Sigmoid colon (tissue), 7 donors: ENCODE data around the gene NPB. TPM values are rescaled to one million over a fixed set of nuclear protein-coding genes. Genes with fewer than 3 reads are reported as not detected.

ENCODE experiments used
- DNase-seq: peaks from one replicate; pipeline ENCODE4 v3.0.0-alpha.2; 2019
- H3K27ac ChIP-seq, 4 donors: fragments of 200-600 bp; sonication (generic); one replicate each; pipeline ENCODE4 v1.5.1; 2016 to 2019; ENCODE audit warnings: mild to moderate bottlenecking in 1 of 4
- H3K27me3 ChIP-seq, 3 donors: fragments of 200-600 bp; sonication (generic); one replicate each; pipeline ENCODE4 v1.5.1; 2019; ENCODE audit warnings: mild to moderate bottlenecking in 1 of 3
- H3K36me3 ChIP-seq, 4 donors: fragments of 200-600 bp; sonication (generic); one replicate each; pipeline ENCODE4 v1.5.1; 2016 to 2019
- H3K4me1 ChIP-seq, 4 donors: fragments of 200-600 bp; sonication (generic); one replicate each; pipeline ENCODE4 v1.5.1; 2017 to 2019
- H3K4me3 ChIP-seq, 4 donors: fragments of 200-600 bp; sonication (generic); one replicate each; pipeline ENCODE4 v1.5.1; 2017 to 2019; ENCODE audit warnings: mild to moderate bottlenecking in 2 of 4, moderate library complexity in 1 of 4
- H3K9me3 ChIP-seq, 4 donors: fragments of 200-600 bp in 3 of 4; sonication (generic) in 3 of 4; one replicate each; pipeline versions ENCODE4 v1.5.1 to v1.6.1; 2013 to 2019
- CTCF ChIP-seq, 4 experiments: fragments of 450-650 bp in 3 of 4; fragments of 200-600 bp in 1 of 4; IDR thresholded peaks; one replicate each; pipeline ENCODE4 v1.5.1; 2016 to 2019; ENCODE audit warnings: antibody characterized with exemption in 4 of 4, mild to moderate bottlenecking in 3 of 4, moderate library complexity in 2 of 4
- EP300 ChIP-seq, 4 donors: sonication (generic); formaldehyde crosslinking; IDR thresholded peaks; one replicate each; pipeline ENCODE4 v1.6.1; 2017; ENCODE audit warnings: antibody characterized with exemption in 4 of 4
- POLR2A ChIP-seq, 2 donors: fragments of 450-650 bp; IDR thresholded peaks; one replicate each; pipeline ENCODE4 v1.6.1; 2016; ENCODE audit warnings: antibody characterized with exemption in 2 of 2, mild to moderate bottlenecking in 2 of 2, moderate library complexity in 2 of 2
- POLR2AphosphoS5 ChIP-seq, 4 donors: sonication (generic); formaldehyde crosslinking; IDR thresholded peaks; one replicate each; pipeline ENCODE4 v1.6.1; 2017; ENCODE audit warnings: antibody characterized with exemption in 4 of 4
- WGBS, 2 donors: extraction: QIAGEN DNeasy Blood & Tissue Kit; methylation state at CpG; one replicate each; pipeline ENCODE4 v1.1.7; 2013; 5-methylcytosine and 5-hydroxymethylcytosine counted together
- intact Hi-C: fragments of 100-400 bp; cut with DNase I; formaldehyde crosslinking; loops from one replicate; pipeline ENCODE4 v1.15.1; 2023
- polyA plus RNA-seq, 3 donors: library from polyadenylated mRNA; stranded (reverse); fragments of 200-250 nt; gene quantifications; one replicate each; pipeline ENCODE4 v1.2.3, GENCODE V29; 2013
- total RNA-seq, 4 donors: library from RNA; depleted of rRNA; stranded (reverse); fragments of >200 nt; gene quantifications; one replicate each; pipeline ENCODE4 v1.1.0, GENCODE V29; 2016
- donor health status: healthy with polysubstance abuse.
- donor health status: Bipolar disorder and iron deficiency.
- donor health status: healthy.

NPB gene
- total and polyA plus RNA-seq, 7 donors: 0.27 to 1.8 (median 0.79) TPM; not detected in 3

GRCh38 chr17:81905424-81905875, 3.4 kb downstream of the NPB start:
- Histone ChIP-seq H3K4me1 (peaks cover 0 to 20% (median 19%) of the 10 kb centered on the region in 4 donors), H3K9me3 (no peaks in the 10 kb centered on the region), H3K36me3 (peaks cover 0 to 15% (median 2%) of the 10 kb centered on the region in 4 donors), H3K4me3 (no peak overlapping the region), H3K27ac (no peak overlapping the region), H3K27me3 (peaks cover 4 to 27% (median 23%) of the 10 kb centered on the region in 3 donors)
- intact Hi-C loops: no loop called here
- TF ChIP-seq POLR2AphosphoS5 (IDR thresholded peaks at IDR 0.05) (no peak), CTCF (IDR thresholded peaks at IDR 0.05) (no peak), POLR2A (IDR thresholded peaks at IDR 0.05) (no peak), EP300 (IDR thresholded peaks at IDR 0.05) (no peak)
- 93 to 95% methylated on average over 16 of the region's 16 CpGs for WGBS, 2 donors
- DNase-seq: no peak

GRCh38 chr17:81905993-81906392, 4.0 kb downstream of the NPB start:
- Histone ChIP-seq H3K27me3 (peaks cover 4 to 26% (median 23%) of the 10 kb centered on the region in 3 donors), H3K4me3 (no peak overlapping the region), H3K9me3 (no peaks in the 10 kb centered on the region), H3K4me1 (peaks cover 0 to 24% (median 23%) of the 10 kb centered on the region in 4 donors), H3K27ac (no peak overlapping the region), H3K36me3 (peaks cover 0 to 12% (median 2%) of the 10 kb centered on the region in 4 donors)
- intact Hi-C loops: no loop called here
- no peak for DNase-seq
- TF ChIP-seq EP300 (IDR thresholded peaks at IDR 0.05): no peak
- no peak for TF ChIP-seq POLR2AphosphoS5 (IDR thresholded peaks at IDR 0.05)
- no peak for TF ChIP-seq POLR2A (IDR thresholded peaks at IDR 0.05)
- TF ChIP-seq CTCF (IDR thresholded peaks at IDR 0.05): no peak
- 96 to 97% methylated on average over 10 of the region's 10 CpGs for WGBS, 2 donors

GRCh38 chr17:81906476-81907218, 4.6 kb downstream of the NPB start:
- peaks cover 0 to 12% (median 2%) of the 10 kb centered on the region in 4 donors for H3K36me3 ChIP-seq
- H3K9me3 ChIP-seq: no peaks in the 10 kb centered on the region
- no peak for DNase-seq
- WGBS, 2 donors: 87 to 91% methylated on average over 15 of the region's 15 CpGs
- TF ChIP-seq POLR2A (IDR thresholded peaks at IDR 0.05) (no peak), CTCF (IDR thresholded peaks at IDR 0.05) (no peak), POLR2AphosphoS5 (IDR thresholded peaks at IDR 0.05) (no peak), EP300 (IDR thresholded peaks at IDR 0.05) (no peak)
- H3K4me3 ChIP-seq: no peak overlapping the region
- H3K27me3 ChIP-seq: peaks cover 2 to 19% (median 16%) of the 10 kb centered on the region in 3 donors
- peaks cover 0 to 25% (median 23%) of the 10 kb centered on the region in 4 donors for H3K4me1 ChIP-seq
- no peak overlapping the region for H3K27ac ChIP-seq
- intact Hi-C loops: no loop called here

- no peak for TF ChIP-seq EP300 (IDR thresholded peaks at IDR 0.05)
- TF ChIP-seq CTCF (IDR thresholded peaks at IDR 0.05): no peak
- no peak for TF ChIP-seq POLR2AphosphoS5 (IDR thresholded peaks at IDR 0.05)
- no peak for TF ChIP-seq POLR2A (IDR thresholded peaks at IDR 0.05)
- H3K4me1 ChIP-seq: peaks cover 0 to 20% (median 17%) of the 10 kb centered on the region in 4 donors
- H3K9me3 ChIP-seq: no peaks in the 10 kb centered on the region
- no peak overlapping the region for H3K4me3 ChIP-seq
- no peak for DNase-seq
- 93 to 94% methylated on average over 26 of the region's 26 CpGs for WGBS, 2 donors
- peaks cover 0 to 11% (median 8%) of the 10 kb centered on the region in 3 donors for H3K27me3 ChIP-seq
- H3K36me3 ChIP-seq: peaks cover 0 to 18% (median 3%) of the 10 kb centered on the region in 4 donors
- no peak overlapping the region for H3K27ac ChIP-seq
- intact Hi-C loops: no loop called here
These were observed 5.4 kb downstream of the NPB start for GRCh38 chr17:81907219-81908145.
